CD4-positive, CD25-positive, alpha-beta regulatory T cell (primary cell): ENCODE data around the gene CEND1. TPM values are rescaled to one million over a fixed set of nuclear protein-coding genes. Genes with fewer than 3 reads are reported as not detected.

ENCODE experiments used
- ATAC-seq, 2 donors: fragments of 150-1000 bp; cut with Tn5 transposase; one replicate each; pipeline ENCODE4 v1.10.0; 2021; ENCODE audit warnings: low read depth in 2 of 2, moderate number of reproducible peaks in 2 of 2, moderate library complexity in 1 of 2
- DNase-seq, 3 donors: peaks; one replicate each; pipeline versions ENCODE4 v3.0.0 to v3.0.0-alpha.2; 2012 to 2022; ENCODE audit warnings: mixed read lengths in 1 of 3
- H3K27ac ChIP-seq: one replicate; pipeline ENCODE4 v1.7.0; 2013; ENCODE audit warnings: mild to moderate bottlenecking, low read length; ENCODE audit not compliant: insufficient read depth, poor library complexity, severe bottlenecking
- H3K27me3 ChIP-seq: one replicate; pipeline ENCODE4 v1.7.0; 2013; ENCODE audit warnings: low read length; ENCODE audit not compliant: control insufficient read depth, insufficient read depth
- H3K36me3 ChIP-seq: one replicate; pipeline ENCODE4 v1.7.0; 2013; ENCODE audit warnings: mild to moderate bottlenecking, low read length, moderate library complexity; ENCODE audit not compliant: control insufficient read depth, insufficient read depth
- H3K4me1 ChIP-seq: 2 replicates; pipeline ENCODE4 v1.7.0; 2013; ENCODE audit warnings: mild to moderate bottlenecking, low read length; ENCODE audit not compliant: insufficient read depth, control insufficient read depth, poor library complexity, severe bottlenecking
- H3K4me3 ChIP-seq: one replicate; pipeline ENCODE4 v1.7.0; 2013; ENCODE audit warnings: low read depth, mild to moderate bottlenecking, low read length, moderate library complexity
- H3K9me3 ChIP-seq, 2 experiments: 1 replicate in 1 of 2; 2 replicates in 1 of 2; pipeline ENCODE4 v1.7.0; 2013; ENCODE audit warnings: low read length in 2 of 2, mild to moderate bottlenecking in 1 of 2, moderate library complexity in 1 of 2; ENCODE audit not compliant: control insufficient read depth in 2 of 2
- H3K27ac Mint-ChIP-seq, 3 donors: one replicate each; pipeline ENCODE4 v1.8.0; 2020 to 2022; ENCODE audit warnings: mild to moderate bottlenecking in 3 of 3, mixed read lengths in 3 of 3, moderate library complexity in 2 of 3
- H3K27me3 Mint-ChIP-seq: one replicate; pipeline ENCODE4 v1.8.0; 2022; ENCODE audit warnings: mild to moderate bottlenecking, mixed read lengths
- H3K36me3 Mint-ChIP-seq: one replicate; pipeline ENCODE4 v1.8.0; 2020; ENCODE audit warnings: mixed read lengths
- H3K4me1 Mint-ChIP-seq, 4 donors: one replicate each; pipeline ENCODE4 v1.8.0; 2020 to 2022; ENCODE audit warnings: mixed read lengths in 4 of 4, mild to moderate bottlenecking in 1 of 4
- H3K4me3 Mint-ChIP-seq, 4 donors: one replicate each; pipeline ENCODE4 v1.8.0; 2020 to 2022; ENCODE audit warnings: mild to moderate bottlenecking in 4 of 4, mixed read lengths in 4 of 4, moderate library complexity in 3 of 4
- H3K9me3 Mint-ChIP-seq, 7 donors: one replicate each; pipeline ENCODE4 v1.8.0; 2020 to 2022; ENCODE audit warnings: mixed read lengths in 7 of 7, mild to moderate bottlenecking in 3 of 7, moderate library complexity in 2 of 7
- polyA plus RNA-seq, 4 donors: library from polyadenylated mRNA; unstranded; fragments of 300-500 nt; fragmentation: Illumina TruSeq; gene quantifications; one replicate each; pipeline ENCODE4 v1.2.3, GENCODE V29; 2021
- total RNA-seq: library from RNA; stranded (reverse); gene quantifications from one replicate; pipeline ENCODE4 v1.2.3, GENCODE V29; 2022

Gene CEND1
- total and polyA plus RNA-seq, 5 donors from 2014 or later: 0.47 to 0.67 (median 0.49) TPM; not detected in 2

DNA sequence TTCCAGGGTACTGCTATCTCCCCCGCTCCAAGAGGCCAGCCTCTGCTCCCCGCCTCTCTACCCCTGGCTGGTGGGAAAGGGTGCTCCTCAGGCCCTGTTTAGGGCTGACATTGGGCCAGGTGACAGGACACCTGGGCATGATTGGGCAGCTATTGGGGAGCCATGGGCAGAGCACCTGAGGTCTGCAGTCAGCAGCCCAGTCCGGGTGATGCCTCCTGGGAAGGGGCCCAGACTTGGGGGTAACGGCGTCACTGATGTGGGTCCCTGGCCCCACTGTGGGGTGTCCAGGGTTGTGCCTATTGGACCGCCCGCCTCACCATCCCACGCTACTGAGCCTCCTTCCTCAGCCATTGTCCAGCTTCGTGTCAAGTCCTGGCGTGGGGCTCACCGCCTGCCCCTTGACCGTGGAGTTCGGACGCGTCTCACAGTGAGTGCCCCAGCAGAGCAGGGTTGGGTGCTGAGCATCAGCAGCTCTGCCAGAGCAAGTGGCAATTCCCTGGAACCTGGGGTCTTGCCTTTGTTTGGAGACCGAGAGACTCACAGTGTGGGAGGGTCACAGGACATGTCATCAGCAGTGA is 9.8 kb downstream of the CEND1 start:
- Mint-ChIP-seq H3K36me3 (no peaks in the 10 kb centered on the region), H3K4me3 (peak overlapping the region in 3 of 4 donors; percentile 43 to 67 (median 44))
- no peak for ATAC-seq

DNA sequence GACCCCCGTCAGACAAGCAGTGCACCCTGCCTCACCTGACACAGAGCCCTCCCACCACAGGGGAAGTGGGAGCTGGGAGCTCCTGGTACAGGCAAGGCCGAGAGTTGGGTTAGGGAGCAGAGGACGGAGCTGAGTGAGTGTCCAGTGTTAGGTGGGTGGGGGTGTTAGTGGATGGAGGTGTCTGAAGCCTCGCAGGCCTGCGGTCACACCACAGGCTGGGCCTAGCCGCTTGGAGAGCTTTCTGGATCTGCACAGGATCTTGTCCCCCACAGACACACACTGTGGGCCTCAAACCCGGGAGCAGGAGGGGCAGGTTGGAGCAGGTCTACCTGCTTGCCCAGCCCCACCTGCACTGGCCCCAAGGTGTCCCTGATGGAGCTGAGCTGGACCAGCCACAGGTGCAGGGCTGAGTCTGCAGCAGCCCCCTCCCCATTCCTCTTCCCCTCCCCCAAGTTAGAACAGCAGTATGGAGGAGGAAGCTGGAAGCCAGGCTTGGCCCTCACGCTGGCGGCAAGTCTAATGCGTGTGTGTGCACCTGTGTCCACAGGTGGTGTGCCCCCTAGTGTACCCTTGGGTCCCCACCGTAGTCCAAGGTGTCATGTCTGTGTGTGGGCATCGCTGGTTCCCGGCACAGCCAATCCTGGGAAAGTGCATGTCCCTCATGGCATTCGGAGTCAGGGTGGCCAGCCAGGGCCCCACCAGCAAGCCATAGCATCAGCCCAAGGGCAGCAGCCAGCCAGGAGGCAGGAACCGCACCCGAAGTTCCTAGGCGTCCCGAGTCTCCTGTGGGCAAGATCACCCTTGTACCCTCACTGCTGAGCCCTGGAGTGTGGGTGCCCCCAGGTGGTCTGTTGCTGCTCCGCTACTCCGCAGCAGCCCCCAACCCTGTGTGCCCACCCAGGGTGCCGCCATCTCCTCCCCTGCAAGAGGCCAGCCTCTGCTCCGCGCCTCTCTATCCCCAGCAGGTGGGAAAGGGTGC is 10.6 kb downstream of the CEND1 start:
- Histone ChIP-seq H3K4me3 (no peak overlapping the region), H3K9me3 (no peaks in the 10 kb centered on the region), H3K4me1 (peaks cover 30% of the 10 kb centered on the region), H3K36me3 (no peaks in the 10 kb centered on the region), H3K27ac (no peak overlapping the region), H3K27me3 (no peaks in the 10 kb centered on the region)
- DNase-seq (no peak), ATAC-seq (no peak)
- H3K4me1 Mint-ChIP-seq: peaks cover 0 to 43% (median 5%) of the 10 kb centered on the region in 4 donors
- no peaks in the 10 kb centered on the region for H3K36me3 Mint-ChIP-seq
- no peaks in the 10 kb centered on the region for H3K27me3 Mint-ChIP-seq
- peak overlapping the region in 1 of 3 donors; percentile 20 for H3K27ac Mint-ChIP-seq
- peak overlapping the region; percentile 10 to 48 (median 40) for H3K4me3 Mint-ChIP-seq
- H3K9me3 Mint-ChIP-seq: no peaks in the 10 kb centered on the region

More for the DNA sequence above, 9.8 kb downstream of the CEND1 start:
- Histone ChIP-seq H3K36me3 (no peaks in the 10 kb centered on the region), H3K27me3 (no peaks in the 10 kb centered on the region), H3K27ac (no peak overlapping the region), H3K4me3 (no peak overlapping the region), H3K4me1 (peaks cover 30% of the 10 kb centered on the region), H3K9me3 (no peaks in the 10 kb centered on the region)
- H3K27ac Mint-ChIP-seq: no peak overlapping the region
- H3K9me3 Mint-ChIP-seq: no peaks in the 10 kb centered on the region
- DNase-seq: no peak
- H3K4me1 Mint-ChIP-seq: peaks cover 0 to 39% (median 6%) of the 10 kb centered on the region in 4 donors
- no peaks in the 10 kb centered on the region for H3K27me3 Mint-ChIP-seq

DNA sequence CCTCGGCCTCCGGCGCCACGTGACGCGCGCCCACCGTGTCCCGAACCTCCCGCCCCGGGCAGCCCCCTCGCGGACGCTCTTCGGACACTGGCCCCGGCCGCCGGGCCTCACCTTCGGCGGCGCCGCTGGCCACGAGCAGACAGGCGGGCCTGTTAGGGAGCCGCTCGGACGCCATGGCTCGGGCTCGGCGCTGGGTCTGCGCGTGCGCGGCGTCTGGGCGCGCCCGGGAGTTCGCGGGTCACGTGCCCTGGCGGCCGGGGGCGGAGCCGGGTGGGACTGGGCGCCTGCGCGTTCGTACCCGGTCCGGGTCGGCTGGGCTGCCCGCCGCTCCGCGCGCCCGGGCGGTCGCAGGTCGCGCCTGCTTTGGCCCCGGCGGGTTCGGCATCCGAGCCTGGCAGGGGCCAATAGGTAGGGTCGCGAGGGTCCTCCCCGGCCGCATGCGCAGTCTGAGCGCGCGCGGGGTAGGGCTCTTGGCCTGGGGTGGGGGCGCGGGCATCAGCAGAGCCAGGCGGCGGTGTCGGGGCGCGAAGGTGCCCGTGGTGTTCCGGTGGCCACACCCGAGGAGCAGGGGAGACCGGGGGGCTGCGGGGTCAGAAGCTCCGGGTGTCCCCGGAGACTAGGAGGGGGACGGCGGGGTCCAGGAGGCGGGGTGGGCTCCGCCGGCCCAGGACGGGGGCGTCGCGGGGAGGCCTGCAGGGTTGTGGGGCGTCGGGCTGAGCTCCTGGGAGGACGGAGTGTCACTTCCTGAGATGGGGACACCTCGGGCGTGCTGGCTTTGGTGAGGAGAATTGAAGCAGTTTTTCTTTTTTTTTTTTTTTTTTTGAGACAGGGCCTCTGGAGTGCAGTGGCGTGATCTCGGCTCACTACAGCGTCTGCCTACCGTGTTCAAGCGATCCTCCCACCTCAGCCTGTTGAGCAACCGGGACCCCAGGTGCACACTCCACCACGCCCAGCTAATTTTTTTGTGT is 12.3 kb downstream of the CEND1 start, which contains the start of gene GATD1:
TSS of gene GATD1 (minus strand) at position 200 of the 968 bp plus-strand sequence. CDS start at position 175, 25 bp downstream.
- Histone ChIP-seq H3K36me3 (no peaks in the 10 kb centered on the region), H3K27me3 (no peaks in the 10 kb centered on the region), H3K4me3 (peak within 1 kb of the TSS; percentile 32), H3K27ac (peak within 1 kb of the TSS; percentile 66), H3K4me1 (peaks cover 30% of the 10 kb centered on the region), H3K9me3 (no peaks in the 10 kb centered on the region)
- H3K4me3 Mint-ChIP-seq: peak within 1 kb of the TSS; percentile 82 to 93 (median 89)
- DNase-seq (peak; percentile 90 to 93 (median 90)), ATAC-seq (peak; percentile 86)
- H3K36me3 Mint-ChIP-seq: no peaks in the 10 kb centered on the region
- H3K9me3 Mint-ChIP-seq: no peaks in the 10 kb centered on the region
- peak within 1 kb of the TSS in 2 of 3 donors; percentile 83 to 84 for H3K27ac Mint-ChIP-seq
- peaks cover 0 to 42% (median 5%) of the 10 kb centered on the region in 4 donors for H3K4me1 Mint-ChIP-seq
- H3K27me3 Mint-ChIP-seq: no peaks in the 10 kb centered on the region

DNA sequence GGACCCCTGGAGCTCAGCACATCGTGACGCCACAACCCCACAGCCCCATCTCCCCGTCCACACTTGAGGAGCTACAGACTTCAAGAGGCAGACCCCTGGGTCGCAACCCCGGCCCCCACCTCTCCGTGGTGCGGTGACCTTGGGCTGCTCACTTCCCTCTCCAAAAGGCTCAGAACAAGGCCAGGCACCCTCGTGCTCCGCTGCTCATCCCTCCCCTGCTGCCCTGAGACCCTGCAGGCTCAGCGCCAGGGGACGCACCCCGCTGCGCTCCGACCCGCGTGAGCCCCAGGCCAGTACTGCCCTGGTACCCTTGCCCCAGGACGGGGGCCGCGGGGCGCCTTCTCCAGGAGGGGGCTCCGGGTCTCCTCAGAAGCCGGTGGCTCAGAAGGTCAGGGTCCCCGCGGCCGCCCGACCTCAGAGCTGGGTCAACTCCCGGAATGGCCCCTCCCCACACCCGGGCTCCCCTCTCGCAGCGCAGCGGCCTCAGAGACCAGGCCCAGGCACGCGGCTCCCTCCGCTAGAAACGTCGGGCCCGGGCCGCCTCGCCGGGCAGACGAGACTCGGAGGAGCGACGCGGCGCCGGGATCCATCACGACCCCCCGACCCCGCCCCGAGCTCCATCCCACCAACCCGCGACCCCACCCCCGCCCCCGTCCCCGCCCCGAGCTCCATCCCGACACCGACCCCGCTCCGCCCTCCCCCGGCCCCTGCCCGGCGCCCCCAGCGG is 13.2 kb downstream of the CEND1 start:
- no peak overlapping the region for H3K4me3 ChIP-seq
- Mint-ChIP-seq H3K9me3 (no peaks in the 10 kb centered on the region), H3K27ac (peak overlapping the region in 1 of 3 donors; percentile 77), H3K4me1 (peaks cover 0 to 42% (median 5%) of the 10 kb centered on the region in 4 donors), H3K36me3 (no peaks in the 10 kb centered on the region), H3K4me3 (peak overlapping the region; percentile 67 to 93 (median 84)), H3K27me3 (no peaks in the 10 kb centered on the region)
- DNase-seq (peak in 1 of 3 donors; percentile 46), ATAC-seq (peak; percentile 30 to 52)
- H3K9me3 ChIP-seq: no peaks in the 10 kb centered on the region
- H3K4me1 ChIP-seq: peaks cover 30% of the 10 kb centered on the region
- H3K27me3 ChIP-seq: no peaks in the 10 kb centered on the region
- no peaks in the 10 kb centered on the region for H3K36me3 ChIP-seq
- H3K27ac ChIP-seq: peak overlapping the region; percentile 66

DNA sequence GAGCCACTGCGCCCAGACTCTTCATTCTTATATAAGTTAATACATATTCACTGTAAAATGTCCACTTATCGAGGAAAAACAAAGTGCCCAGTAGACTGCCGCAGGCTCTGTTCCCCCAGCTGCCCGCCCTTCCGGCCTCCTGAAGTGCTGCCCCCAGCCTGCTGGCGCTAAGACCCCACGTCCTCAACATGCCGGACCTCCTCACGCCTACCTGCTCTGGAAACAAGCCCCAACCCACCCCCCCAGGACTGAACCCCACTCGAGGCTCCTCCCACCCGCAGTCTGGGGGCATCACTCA is 13.7 kb downstream of the CEND1 start:
- peaks cover 30% of the 10 kb centered on the region for H3K4me1 ChIP-seq
- no peak overlapping the region for H3K4me3 ChIP-seq
- peak overlapping the region; percentile 67 to 93 (median 84) for H3K4me3 Mint-ChIP-seq
- ATAC-seq (no peak), DNase-seq (no peak)
- H3K4me1 Mint-ChIP-seq: peaks cover 0 to 39% (median 5%) of the 10 kb centered on the region in 4 donors
- H3K9me3 Mint-ChIP-seq: no peaks in the 10 kb centered on the region
- no peaks in the 10 kb centered on the region for H3K27me3 ChIP-seq
- no peaks in the 10 kb centered on the region for H3K36me3 ChIP-seq
- H3K27ac Mint-ChIP-seq: peak overlapping the region in 2 of 3 donors; percentile 51 to 77
- H3K27me3 Mint-ChIP-seq: no peaks in the 10 kb centered on the region
- no peak overlapping the region for H3K27ac ChIP-seq
- no peaks in the 10 kb centered on the region for H3K9me3 ChIP-seq
- H3K36me3 Mint-ChIP-seq: no peaks in the 10 kb centered on the region

DNA sequence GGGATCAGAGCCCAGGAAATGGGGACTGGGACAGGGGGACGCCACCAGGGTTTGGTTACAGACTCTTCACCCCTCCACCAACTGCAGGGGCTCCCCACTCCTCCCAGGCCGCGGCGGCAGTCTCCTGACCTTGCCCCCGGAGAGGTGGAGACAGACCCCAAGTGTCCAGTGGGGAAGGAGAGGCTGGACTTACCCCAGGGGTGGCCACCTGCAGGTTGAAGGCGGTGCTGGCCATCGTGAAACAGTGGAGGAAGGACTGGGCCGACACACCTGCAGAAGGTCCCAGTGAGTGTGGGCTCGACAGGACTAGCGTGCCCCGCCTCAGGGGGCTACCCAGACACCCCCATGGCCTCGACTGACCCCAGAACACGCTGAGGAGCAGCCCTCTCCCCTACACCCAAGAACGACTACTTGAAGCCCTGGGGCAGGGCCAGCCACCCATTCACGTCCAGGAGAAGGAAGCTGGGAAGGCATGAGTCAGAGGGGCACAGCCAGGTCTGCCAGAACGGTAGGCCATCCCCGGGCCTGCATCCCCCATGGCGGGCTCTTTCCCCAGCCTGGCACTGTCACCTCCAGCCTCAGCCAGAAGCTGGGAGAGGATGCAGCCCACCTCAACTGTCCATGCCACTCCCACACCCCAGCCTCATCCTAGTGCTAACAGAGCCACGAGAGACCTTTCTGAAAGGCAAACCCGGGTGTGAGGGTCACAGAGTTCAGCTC is 14.9 kb downstream of the CEND1 start:
- H3K27ac Mint-ChIP-seq: peak overlapping the region in 1 of 3 donors; percentile 51
- Histone ChIP-seq H3K4me1 (peaks cover 30% of the 10 kb centered on the region), H3K9me3 (no peaks in the 10 kb centered on the region), H3K36me3 (peaks cover 5% of the 10 kb centered on the region), H3K27ac (no peak overlapping the region), H3K27me3 (no peaks in the 10 kb centered on the region), H3K4me3 (no peak overlapping the region)
- H3K36me3 Mint-ChIP-seq: no peaks in the 10 kb centered on the region
- peak overlapping the region; percentile 67 to 90 (median 82) for H3K4me3 Mint-ChIP-seq
- H3K27me3 Mint-ChIP-seq: no peaks in the 10 kb centered on the region
- ATAC-seq (no peak), DNase-seq (no peak)
- no peaks in the 10 kb centered on the region for H3K9me3 Mint-ChIP-seq
- peaks cover 0 to 36% (median 5%) of the 10 kb centered on the region in 4 donors for H3K4me1 Mint-ChIP-seq
